K562 (cell line): ENCODE data around the gene MYCBP. TPM values are rescaled to one million over a fixed set of nuclear protein-coding genes. Genes with fewer than 3 reads are reported as not detected.

ENCODE experiments used
- ATAC-seq: fragments of 200-7000 bp; cut with Tn5 transposase; 3 replicates; pipeline ENCODE4 v1.9.1; 2020; ENCODE audit warnings: moderate library complexity
- BruUV-seq: library from RNA; stranded (reverse); fragments of 400-500 nt; replicated peaks from 2 replicates; lab custom pipeline; 2021; lab: Mats Ljungman, UMichigan
- CTCF ChIA-PET: fragments of 300-600 bp; formaldehyde crosslinking; extraction: SDS; loops from one replicate; lab custom pipeline; 2021; ENCODE audit warnings: low intra/inter-chr PET ratio; lab: Yijun Ruan, JAX
- POLR2A ChIA-PET: fragments of 300-600, 350-650 bp; sonication (Branson Sonifier 250); formaldehyde crosslinking; extraction: SDS; loops from one replicate; lab custom pipeline; 2021; ENCODE audit warnings: antibody characterized with exemption, inconsistent platforms; lab: Yijun Ruan, JAX
- DNase-seq, 4 experiments: peaks; one replicate each; pipeline versions ENCODE4 v3.0.0 to v3.0.0-alpha.2; 2011 to 2018; ENCODE audit warnings: low spot score in 3 of 4, mixed read lengths in 3 of 4; ENCODE audit errors: extremely low read depth in 1 of 4
- FAIRE-seq: peaks from 2 replicates; lab custom pipeline; 2011; peaks lifted over from hg19 to GRCh38; lab: Jason Lieb, UNC
- H2AFZ ChIP-seq: 2 replicates; pipeline ENCODE4 v1.6.0; 2011; ENCODE audit warnings: low read depth, low read length, control low read depth, inconsistent platforms
- H3K27ac ChIP-seq: fragments of 200-600 bp; 3 replicates; pipeline ENCODE4 v1.8.0; 2011; ENCODE audit warnings: low read depth, mild to moderate bottlenecking, control low read depth, inconsistent platforms, low read length, moderate library complexity, mixed read lengths; ENCODE audit errors: extremely low read depth
- H3K27me3 ChIP-seq, 2 experiments: fragments of 300-600 bp in 1 of 2; 2 replicates in 1 of 2; 3 replicates in 1 of 2; pipeline versions ENCODE4 v1.6.0 to v1.8.0; 2011; ENCODE audit warnings: inconsistent platforms in 2 of 2, low read length in 2 of 2, mild to moderate bottlenecking in 1 of 2, mixed read lengths in 1 of 2, moderate library complexity in 1 of 2; ENCODE audit not compliant: control insufficient read depth in 2 of 2, insufficient read depth in 2 of 2
- H3K36me3 ChIP-seq: fragments of 300-600 bp; 3 replicates; pipeline ENCODE4 v1.8.0; 2011; ENCODE audit warnings: mild to moderate bottlenecking, low read length, inconsistent platforms; ENCODE audit not compliant: control insufficient read depth, insufficient read depth
- H3K4me1 ChIP-seq, 2 experiments: fragments of 200-600 bp in 1 of 2; replicated peaks in 1 of 2; 2 replicates in 1 of 2; 3 replicates in 1 of 2; pipeline versions ENCODE4 v1.5.1 to v1.8.0; 2011; ENCODE audit warnings: inconsistent platforms in 2 of 2, low read length in 2 of 2, mild to moderate bottlenecking in 1 of 2, mixed read lengths in 1 of 2, moderate library complexity in 1 of 2; ENCODE audit not compliant: control insufficient read depth in 2 of 2, insufficient read depth in 2 of 2
- H3K4me2 ChIP-seq: 2 replicates; pipeline ENCODE4 v1.6.1; 2011; ENCODE audit warnings: low read length, control low read depth, inconsistent platforms, mixed read lengths; ENCODE audit not compliant: insufficient read depth
- H3K4me3 ChIP-seq: fragments of 200-600 bp; sonication (generic), shearing (Covaris generic); 2 replicates; pipeline ENCODE4 v1.5.1; 2016; ENCODE audit warnings: control low read depth, inconsistent platforms
- H3K79me2 ChIP-seq: fragments of 200-600 bp; 3 replicates; pipeline ENCODE4 v1.8.0; 2011; ENCODE audit warnings: low read length, inconsistent platforms; ENCODE audit not compliant: control insufficient read depth, insufficient read depth
- H3K9ac ChIP-seq, 2 experiments: 2 replicates each; pipeline versions ENCODE4 v1.6.0 to v1.6.1; 2011; ENCODE audit warnings: low read depth in 2 of 2, low read length in 2 of 2, control low read depth in 1 of 2, inconsistent platforms in 1 of 2, mild to moderate bottlenecking in 1 of 2, mixed read lengths in 1 of 2; ENCODE audit not compliant: insufficient read depth in 1 of 2
- H3K9me1 ChIP-seq: one replicate; pipeline ENCODE4 v1.6.0; 2011; ENCODE audit warnings: inconsistent platforms, mild to moderate bottlenecking, low read length, moderate library complexity; ENCODE audit not compliant: control insufficient read depth, insufficient read depth
- H3K9me3 ChIP-seq: replicated peaks from 2 replicates; pipeline ENCODE4 v1.5.1; 2011; ENCODE audit warnings: low read depth, low read length, inconsistent platforms; ENCODE audit not compliant: control insufficient read depth, insufficient read depth
- H4K20me1 ChIP-seq: replicated peaks from 2 replicates; pipeline ENCODE4 v1.6.1; 2011; ENCODE audit warnings: low read length, inconsistent platforms, mixed read lengths; ENCODE audit not compliant: control insufficient read depth, insufficient read depth
- GTF2A2 ChIP-seq: IDR thresholded peaks from 2 replicates; pipeline ENCODE4 v1.6.1; 2016; ENCODE audit warnings: mild to moderate bottlenecking, missing genetic modification characterization, missing compliant biosample characterization
- HNRNPUL1 ChIP-seq: fragments of 200-400 bp; formaldehyde crosslinking; IDR thresholded peaks from 2 replicates; pipeline ENCODE4 v1.6.1; 2017; ENCODE audit warnings: low read length
- RAD21 ChIP-seq, 2 experiments: fragments of 250-450 bp in 1 of 2; fragments of 450-650 bp in 1 of 2; sonication (Bioruptor Pico) in 1 of 2; formaldehyde crosslinking in 1 of 2; IDR thresholded peaks in 1 of 2; conservative IDR thresholded peaks in 1 of 2; 2 replicates each; pipeline versions ENCODE4 v1.4.0 to v1.8.0; 2020 to 2022; ENCODE audit warnings: mild to moderate bottlenecking in 2 of 2, moderate library complexity in 1 of 2
- ZBTB40 ChIP-seq, 2 experiments: fragments of 450-650 bp in 1 of 2; sonication (generic) in 1 of 2; formaldehyde crosslinking in 1 of 2; IDR thresholded peaks; 2 replicates each; pipeline versions ENCODE4 v1.7.1 to v1.9.0; 2016 to 2022; ENCODE audit warnings: inconsistent platforms in 1 of 2, mild to moderate bottlenecking in 1 of 2, missing genetic modification reagents in 1 of 2
- WGBS: fragments of 100-300 bp; shearing (Covaris generic); methylation state at CpG from one replicate; pipeline ENCODE4 v1.1.6; 2016; ENCODE audit warnings: low coverage, mixed read lengths; ENCODE audit not compliant: insufficient coverage; ENCODE audit errors: missing lambda C conversion rate; 5-methylcytosine and 5-hydroxymethylcytosine counted together
- in situ Hi-C: fragments of 300-500 bp; cut with MboI; formaldehyde crosslinking; loops from 4 replicates; pipeline ENCODE4 v1.15.0; 2018; ENCODE audit warnings: inconsistent platforms, mixed read lengths
- intact Hi-C: fragments of 100-400 bp; cut with micrococcal nuclease; formaldehyde crosslinking; loops from 2 replicates; pipeline ENCODE4 v1.14.2; 2022
- polyA plus RNA-seq, 8 experiments: library from polyadenylated mRNA; depleted of rRNA in 4 of 8; stranded (reverse) in 5 of 8; unstranded in 3 of 8; fragments of >200 nt; fragmentation: Nextera tagmentation in 2 of 8; fragmentation: Illumina TruSeq in 1 of 8; extraction: Ambion mirVana in 2 of 8; extraction: Trizol in 1 of 8; gene quantifications; 2 replicates each; pipeline versions ENCODE4 v1.2.1 to v1.2.3, GENCODE V29; 2011 to 2014; ENCODE audit warnings: inconsistent platforms in 1 of 8, missing spikeins in 1 of 8
- total RNA-seq, 7 experiments: library from RNA; depleted of rRNA in 6 of 7; stranded (reverse); fragments of >200 nt in 6 of 7; fragmentation: Illumina TruSeq in 2 of 7; extraction: Trizol in 2 of 7; gene quantifications; 2 replicates each; pipeline versions ENCODE4 v1.2.1 to v1.2.3, GENCODE V29; 2011 to 2021; ENCODE audit warnings: low replicate concordance in 1 of 7
- TF ChIP-seq, protein P1 (sequence below), 3 experiments: IDR thresholded peaks in 2 of 3; conservative IDR thresholded peaks in 1 of 3; 2 replicates each; pipeline ENCODE4 v1.5.1; 2011 to 2012; ENCODE audit warnings: low read length in 3 of 3, mild to moderate bottlenecking in 3 of 3, control low read depth in 2 of 3, improper control_type of control experiment in 1 of 3, inconsistent platforms in 1 of 3, low read depth in 1 of 3, mixed read lengths in 1 of 3, moderate library complexity in 1 of 3; ENCODE audit not compliant: insufficient read depth in 2 of 3

The MYCBP gene
- total and polyA plus RNA-seq, 9 of the 15 experiments (the other 6 are each of a cell fraction or from before 2014, with no cell fraction given) = 32.3 to 253 (median 72.9) TPM

DNA sequence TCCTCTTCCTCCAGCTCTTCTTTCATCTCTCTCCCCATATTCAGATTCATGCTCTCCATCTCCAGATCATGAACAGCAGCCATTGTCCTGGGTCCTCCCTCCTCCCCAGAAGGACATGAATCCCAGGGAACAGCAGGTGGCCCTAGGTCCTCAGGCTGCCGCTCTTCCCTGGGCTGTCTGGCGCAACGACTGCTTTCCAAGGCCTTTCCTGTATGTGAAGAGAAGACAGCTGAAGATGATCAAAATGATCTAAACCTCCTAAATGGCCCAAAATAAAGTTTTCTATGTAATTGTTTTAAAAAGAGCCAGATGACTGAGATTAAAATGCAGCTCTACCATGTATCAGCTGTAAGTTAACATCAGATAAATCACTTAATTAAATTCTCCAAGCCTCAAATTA is 46.0 kb upstream of the MYCBP start:
- ChIA-PET CTCF (no interaction called here), POLR2A (interaction anchor here (0.7 to 1.3 kb wide), 4 partner anchors 10 to 20 kb away, joined by 3 to 4 read pairs (median 3); no protein-coding TSS in a partner anchor)
- Histone ChIP-seq H3K27me3 (no peaks in the 10 kb centered on the region), H3K36me3 (no peaks in the 10 kb centered on the region), H3K9me3 (no peaks in the 10 kb centered on the region), H3K27ac (no peak overlapping the region), H3K9ac (no peak overlapping the region), H4K20me1 (no peaks in the 10 kb centered on the region), H3K4me1 (peaks cover 22 to 28% of the 10 kb centered on the region in 2 experiments; a peak in 4 of 5 replicates), H2AFZ (peak overlapping the region; percentile 73; the same call in 1 of the 2 replicates), H3K79me2 (no peaks in the 10 kb centered on the region), H3K9me1 (no peaks in the 10 kb centered on the region), H3K4me3 (no peak overlapping the region), H3K4me2 (no peak overlapping the region)
- FAIRE-seq (no peak), DNase-seq (peak in 1 of 4 experiments; percentile 23), ATAC-seq (peak; percentile 48)
- WGBS = 58% methylated on average over 3 of the region's 3 CpGs
- no TSS peak for BruUV-seq
- intact Hi-C loops = loop anchor here (2.0 kb wide), 2 partner anchors 50 to 174 kb away; no protein-coding TSS in a partner anchor
- in situ Hi-C loops = no loop called here
- TF ChIP-seq, protein P1, sequence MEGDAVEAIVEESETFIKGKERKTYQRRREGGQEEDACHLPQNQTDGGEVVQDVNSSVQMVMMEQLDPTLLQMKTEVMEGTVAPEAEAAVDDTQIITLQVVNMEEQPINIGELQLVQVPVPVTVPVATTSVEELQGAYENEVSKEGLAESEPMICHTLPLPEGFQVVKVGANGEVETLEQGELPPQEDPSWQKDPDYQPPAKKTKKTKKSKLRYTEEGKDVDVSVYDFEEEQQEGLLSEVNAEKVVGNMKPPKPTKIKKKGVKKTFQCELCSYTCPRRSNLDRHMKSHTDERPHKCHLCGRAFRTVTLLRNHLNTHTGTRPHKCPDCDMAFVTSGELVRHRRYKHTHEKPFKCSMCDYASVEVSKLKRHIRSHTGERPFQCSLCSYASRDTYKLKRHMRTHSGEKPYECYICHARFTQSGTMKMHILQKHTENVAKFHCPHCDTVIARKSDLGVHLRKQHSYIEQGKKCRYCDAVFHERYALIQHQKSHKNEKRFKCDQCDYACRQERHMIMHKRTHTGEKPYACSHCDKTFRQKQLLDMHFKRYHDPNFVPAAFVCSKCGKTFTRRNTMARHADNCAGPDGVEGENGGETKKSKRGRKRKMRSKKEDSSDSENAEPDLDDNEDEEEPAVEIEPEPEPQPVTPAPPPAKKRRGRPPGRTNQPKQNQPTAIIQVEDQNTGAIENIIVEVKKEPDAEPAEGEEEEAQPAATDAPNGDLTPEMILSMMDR (IDR thresholded peaks at IDR 0.05 in 2 of 3, conservative IDR thresholded peaks at IDR 0.05 in 1 of 3; ENCODE audit: insufficient read depth in 2 of 3, low read depth in 1 of 3, low read length in 3 of 3) = peak; percentile 17 to 44 (median 20); a peak in 2 of 6 replicates
- TF ChIP-seq RAD21 (CRISPR knock-in tag; conservative IDR thresholded peaks at IDR 0.05 in 1 of 2, IDR thresholded peaks at IDR 0.05 in 1 of 2) = peak in 1 of 2 experiments; percentile 42; a peak in 1 of 4 replicates
- peak; percentile 20; the same call in 1 of the 2 replicates for TF ChIP-seq ZBTB40 (IDR thresholded peaks at IDR 0.05)
- TF ChIP-seq ZBTB40 (CRISPR knock-in tag; IDR thresholded peaks at IDR 0.05) = no peak
- no peak for TF ChIP-seq GTF2A2 (tag)
- no peak for TF ChIP-seq HNRNPUL1
